H1 (cell line): Measurements from ENCODE around the gene P2RX6. TPM values are rescaled to one million over a fixed set of nuclear protein-coding genes. Genes with fewer than 3 reads are reported as not detected.

ENCODE experiments used
- CTCF ChIA-PET: fragments of 300-600 bp; sonication (Branson Sonifier 250); formaldehyde crosslinking; loops from one replicate; lab custom pipeline; 2021; ENCODE audit not compliant: partially characterized antibody; lab: Charles Lee
- POLR2A ChIA-PET: fragments of 300-600 bp; sonication (Branson Sonifier 250); formaldehyde crosslinking; loops from one replicate; lab custom pipeline; 2021; ENCODE audit warnings: inconsistent platforms; ENCODE audit not compliant: partially characterized antibody; lab: Charles Lee
- DNase-seq, 2 experiments: peaks; one replicate each; pipeline versions ENCODE4 v3.0.0 to v3.0.0-alpha.2; 2010 to 2022; ENCODE audit warnings: low spot score in 2 of 2, low read depth in 1 of 2, mixed read lengths in 1 of 2
- FAIRE-seq: peaks from 2 replicates; lab custom pipeline; 2011; peaks lifted over from hg19 to GRCh38; lab: Jason Lieb, UNC
- H2AFZ ChIP-seq: 2 replicates; pipeline ENCODE4 v1.8.1; 2012; ENCODE audit warnings: low read length, inconsistent platforms
- H2AK5ac ChIP-seq: 2 replicates; pipeline ENCODE4 v1.6.1; 2013; ENCODE audit warnings: low read depth, low read length
- H2BK120ac ChIP-seq: replicated peaks from 2 replicates; pipeline ENCODE3; 2013; ENCODE audit warnings: low read depth, low read length, inconsistent platforms
- H2BK12ac ChIP-seq: 2 replicates; pipeline ENCODE4 v1.6.1; 2013; ENCODE audit warnings: low read depth, low read length
- H2BK15ac ChIP-seq: 2 replicates; pipeline ENCODE4 v1.6.1; 2013; ENCODE audit warnings: low read length
- H2BK20ac ChIP-seq: 2 replicates; pipeline ENCODE4 v1.6.1; 2013; ENCODE audit warnings: low read length
- H2BK5ac ChIP-seq: 2 replicates; pipeline ENCODE4 v1.6.1; 2013; ENCODE audit warnings: low read depth, low read length
- H3K14ac ChIP-seq: 2 replicates; pipeline ENCODE4 v1.6.1; 2013; ENCODE audit warnings: inconsistent platforms; ENCODE audit not compliant: insufficient read length
- H3K18ac ChIP-seq: 2 replicates; pipeline ENCODE4 v1.6.1; 2013; ENCODE audit warnings: low read length; ENCODE audit errors: extremely low read depth
- H3K23ac ChIP-seq: 2 replicates; pipeline ENCODE4 v1.6.1; 2013; ENCODE audit warnings: inconsistent platforms; ENCODE audit not compliant: insufficient read length
- H3K23me2 ChIP-seq: 2 replicates; pipeline ENCODE4 v1.6.1; 2013; ENCODE audit warnings: low read depth, low read length
- H3K27ac ChIP-seq: 2 replicates; pipeline ENCODE4 v1.6.1; 2011; ENCODE audit warnings: low read depth, low read length, inconsistent platforms
- H3K27me3 ChIP-seq, 4 experiments: replicated peaks in 1 of 4; 1 replicate in 1 of 4; 2 replicates in 3 of 4; pipeline versions ENCODE4 v1.6.1 to v1.8.1; 2011 to 2013; ENCODE audit warnings: low read length in 3 of 4, mild to moderate bottlenecking in 3 of 4, inconsistent platforms in 2 of 4, mixed read lengths in 2 of 4, moderate library complexity in 1 of 4; ENCODE audit not compliant: control insufficient read depth in 3 of 4, insufficient read depth in 3 of 4; ENCODE audit errors: extremely low read depth in 1 of 4
- H3K36me3 ChIP-seq, 4 experiments: 2 replicates each; pipeline versions ENCODE4 v1.6.1 to v1.8.1; 2011 to 2013; ENCODE audit warnings: mild to moderate bottlenecking in 4 of 4, low read length in 3 of 4, moderate library complexity in 2 of 4, control low read depth in 1 of 4, inconsistent platforms in 1 of 4; ENCODE audit not compliant: insufficient read depth in 4 of 4, control insufficient read depth in 2 of 4
- H3K4ac ChIP-seq: replicated peaks from 2 replicates; pipeline ENCODE3; 2013; ENCODE audit warnings: low read length, low read depth, mixed read lengths, inconsistent platforms; ENCODE audit not compliant: insufficient read length
- H3K4me1 ChIP-seq, 4 experiments: replicated peaks in 1 of 4; 1 replicate in 1 of 4; 2 replicates in 3 of 4; pipeline versions ENCODE4 v1.6.1 to v1.8.1; 2011 to 2013; ENCODE audit warnings: low read length in 3 of 4, inconsistent platforms in 2 of 4, mixed read lengths in 1 of 4; ENCODE audit not compliant: insufficient read depth in 4 of 4, control insufficient read depth in 3 of 4
- H3K4me2 ChIP-seq, 2 experiments: 2 replicates each; pipeline versions ENCODE4 v1.6.1 to v1.8.1; 2011 to 2013; ENCODE audit warnings: low read depth in 2 of 2, low read length in 2 of 2, control low read depth in 1 of 2, inconsistent platforms in 1 of 2, mild to moderate bottlenecking in 1 of 2; ENCODE audit not compliant: insufficient read depth in 1 of 2
- H3K4me3 ChIP-seq, 4 experiments: fragments of 200-600, 300-600 bp in 1 of 4; sonication (generic), shearing (Covaris generic), sonication (Bioruptor Twin) in 1 of 4; 2 replicates each; pipeline versions ENCODE4 v1.5.1 to v1.8.1; 2011 to 2016; ENCODE audit warnings: low read length in 4 of 4, low read depth in 3 of 4, control low read depth in 2 of 4, inconsistent platforms in 2 of 4, mild to moderate bottlenecking in 2 of 4, mixed read lengths in 1 of 4, moderate library complexity in 1 of 4; ENCODE audit not compliant: insufficient read depth in 2 of 4; ENCODE audit errors: extremely low read depth in 1 of 4
- H3K56ac ChIP-seq: replicated peaks from 2 replicates; pipeline ENCODE3; 2013; ENCODE audit warnings: low read depth, mild to moderate bottlenecking, mixed read lengths, low read length, inconsistent platforms; ENCODE audit not compliant: insufficient read length
- H3K79me1 ChIP-seq: 2 replicates; pipeline ENCODE4 v1.6.1; 2013; ENCODE audit warnings: low read depth, low read length, control low read depth
- H3K79me2 ChIP-seq, 2 experiments: 2 replicates each; pipeline versions ENCODE4 v1.6.1 to v1.8.1; 2012 to 2013; ENCODE audit warnings: low read length in 2 of 2, mild to moderate bottlenecking in 2 of 2, inconsistent platforms in 1 of 2; ENCODE audit not compliant: insufficient read depth in 2 of 2, control insufficient read depth in 1 of 2
- H3K9ac ChIP-seq, 4 experiments: replicated peaks in 1 of 4; 1 replicate in 1 of 4; 2 replicates in 3 of 4; pipeline versions ENCODE4 v1.6.1 to v1.8.1; 2011 to 2013; ENCODE audit warnings: low read depth in 3 of 4, low read length in 3 of 4, control low read depth in 2 of 4, mild to moderate bottlenecking in 2 of 4, moderate library complexity in 2 of 4, inconsistent platforms in 1 of 4; ENCODE audit errors: extremely low read depth in 1 of 4
- H3K9me3 ChIP-seq, 2 experiments: 2 replicates each; pipeline versions ENCODE4 v1.6.1 to v1.8.1; 2012 to 2013; ENCODE audit warnings: mild to moderate bottlenecking in 2 of 2, moderate library complexity in 2 of 2, control low read depth in 1 of 2, inconsistent platforms in 1 of 2, low read depth in 1 of 2, low read length in 1 of 2, mixed read lengths in 1 of 2; ENCODE audit not compliant: insufficient read depth in 2 of 2
- H4K20me1 ChIP-seq, 2 experiments: replicated peaks in 1 of 2; 2 replicates each; pipeline versions ENCODE3 to v1.8.1; 2011 to 2013; ENCODE audit warnings: inconsistent platforms in 2 of 2, low read length in 2 of 2, mild to moderate bottlenecking in 1 of 2; ENCODE audit not compliant: insufficient read depth in 2 of 2, control insufficient read depth in 1 of 2
- H4K5ac ChIP-seq: 2 replicates; pipeline ENCODE4 v1.6.1; 2013; ENCODE audit warnings: low read length, low read depth, mixed read lengths, inconsistent platforms; ENCODE audit not compliant: insufficient read length
- H4K8ac ChIP-seq: 2 replicates; pipeline ENCODE4 v1.8.0; 2013; ENCODE audit warnings: mild to moderate bottlenecking, moderate library complexity, low read length, inconsistent platforms; ENCODE audit not compliant: insufficient read depth; ENCODE audit errors: extremely low read depth
- H4K91ac ChIP-seq: replicated peaks from 2 replicates; pipeline ENCODE3; 2013; ENCODE audit warnings: low read length, mixed read lengths, inconsistent platforms; ENCODE audit not compliant: insufficient read length
- CTBP2 ChIP-seq: IDR thresholded peaks from 2 replicates; pipeline ENCODE4 v1.7.0; 2011; ENCODE audit warnings: borderline replicate concordance, mild to moderate bottlenecking, moderate library complexity, mixed read lengths, low read length; ENCODE audit not compliant: insufficient read depth, insufficient read length
- EGR1 ChIP-seq: IDR thresholded peaks from 2 replicates; pipeline ENCODE4 v1.6.1; 2011; ENCODE audit warnings: low read depth, low read length, borderline replicate concordance
- GTF2F1 ChIP-seq: IDR thresholded peaks from 2 replicates; pipeline ENCODE4 v1.6.1; 2012; ENCODE audit warnings: low read depth, low read length, improper control_type of control experiment, borderline replicate concordance
- HDAC2 ChIP-seq, 2 experiments: fragments of 300-600 bp in 1 of 2; sonication (generic) in 1 of 2; IDR thresholded peaks; 2 replicates each; pipeline ENCODE4 v1.6.1; 2011 to 2012; ENCODE audit warnings: low read depth in 2 of 2, low read length in 2 of 2, mild to moderate bottlenecking in 2 of 2, moderate library complexity in 2 of 2, borderline replicate concordance in 1 of 2, inconsistent platforms in 1 of 2
- KDM1A ChIP-seq: fragments of 200-600, 300-600 bp; sonication (generic); IDR thresholded peaks from 2 replicates; pipeline ENCODE4 v1.7.1; 2016; ENCODE audit warnings: mild to moderate bottlenecking, low read length, borderline replicate concordance
- RNF2 ChIP-seq: fragments of 200-900, 300-1000 bp; sonication (generic); IDR thresholded peaks from 2 replicates; pipeline ENCODE4 v1.7.1; 2016; ENCODE audit warnings: borderline replicate concordance, low read depth, mild to moderate bottlenecking, antibody characterized with exemption, low read length; ENCODE audit not compliant: poor library complexity, severe bottlenecking; ENCODE audit errors: missing control alignments
- SIX5 ChIP-seq: IDR thresholded peaks from 2 replicates; pipeline ENCODE4 v1.6.1; 2011; ENCODE audit warnings: mild to moderate bottlenecking, low read depth, low read length
- SP1 ChIP-seq: IDR thresholded peaks from 2 replicates; pipeline ENCODE4 v1.6.1; 2011; ENCODE audit warnings: low read depth, low read length
- SUZ12 ChIP-seq: fragments of 200-600 bp; sonication (generic); IDR thresholded peaks from 2 replicates; pipeline ENCODE4 v1.6.1; 2012; ENCODE audit warnings: mild to moderate bottlenecking, inconsistent platforms, low read length, moderate library complexity, mixed read lengths
- WGBS, 2 experiments: shearing (Covaris generic) in 1 of 2; methylation state at CpG; one replicate each; pipeline versions ENCODE4 v1.1.6 to v1.1.7; 2013 to 2015; ENCODE audit warnings: low lambda C conversion rate in 2 of 2, mixed read lengths in 2 of 2, inconsistent platforms in 1 of 2, low coverage in 1 of 2, missing lambda C conversion rate in 1 of 2; ENCODE audit not compliant: insufficient replicate concordance in 2 of 2, insufficient coverage in 1 of 2, insufficient read length in 1 of 2; ENCODE audit errors: extremely low coverage in 1 of 2, missing lambda C conversion rate in 1 of 2; 5-methylcytosine and 5-hydroxymethylcytosine counted together
- polyA plus RNA-seq, 7 experiments: library from polyadenylated mRNA; depleted of rRNA in 3 of 7; stranded (reverse) in 5 of 7; unstranded in 2 of 7; fragments of >200 nt in 5 of 7; fragments of 200-250 nt in 2 of 7; gene quantifications; 1 replicate in 5 of 7; 2 replicates in 1 of 7; 4 replicates in 1 of 7; pipeline versions ENCODE4 v1.2.1 to v1.2.3, GENCODE V29; 2011 to 2013; ENCODE audit warnings: missing spikeins in 2 of 7, mixed read lengths in 2 of 7
- total RNA-seq: library from RNA; stranded (reverse); fragmentation: NEBNext Ultra II Directional; extraction: Animal tissue kit (Norgen Biotek cat#: 25700); gene quantifications from 2 replicates; pipeline ENCODE4 v1.2.1, GENCODE V29; 2021

The P2RX6 gene
- total and polyA plus RNA-seq, 2 of the 8 experiments (the other 6 are each of a cell fraction or from before 2014, with no cell fraction given) = 0.09 TPM; not detected in 1

DNA sequence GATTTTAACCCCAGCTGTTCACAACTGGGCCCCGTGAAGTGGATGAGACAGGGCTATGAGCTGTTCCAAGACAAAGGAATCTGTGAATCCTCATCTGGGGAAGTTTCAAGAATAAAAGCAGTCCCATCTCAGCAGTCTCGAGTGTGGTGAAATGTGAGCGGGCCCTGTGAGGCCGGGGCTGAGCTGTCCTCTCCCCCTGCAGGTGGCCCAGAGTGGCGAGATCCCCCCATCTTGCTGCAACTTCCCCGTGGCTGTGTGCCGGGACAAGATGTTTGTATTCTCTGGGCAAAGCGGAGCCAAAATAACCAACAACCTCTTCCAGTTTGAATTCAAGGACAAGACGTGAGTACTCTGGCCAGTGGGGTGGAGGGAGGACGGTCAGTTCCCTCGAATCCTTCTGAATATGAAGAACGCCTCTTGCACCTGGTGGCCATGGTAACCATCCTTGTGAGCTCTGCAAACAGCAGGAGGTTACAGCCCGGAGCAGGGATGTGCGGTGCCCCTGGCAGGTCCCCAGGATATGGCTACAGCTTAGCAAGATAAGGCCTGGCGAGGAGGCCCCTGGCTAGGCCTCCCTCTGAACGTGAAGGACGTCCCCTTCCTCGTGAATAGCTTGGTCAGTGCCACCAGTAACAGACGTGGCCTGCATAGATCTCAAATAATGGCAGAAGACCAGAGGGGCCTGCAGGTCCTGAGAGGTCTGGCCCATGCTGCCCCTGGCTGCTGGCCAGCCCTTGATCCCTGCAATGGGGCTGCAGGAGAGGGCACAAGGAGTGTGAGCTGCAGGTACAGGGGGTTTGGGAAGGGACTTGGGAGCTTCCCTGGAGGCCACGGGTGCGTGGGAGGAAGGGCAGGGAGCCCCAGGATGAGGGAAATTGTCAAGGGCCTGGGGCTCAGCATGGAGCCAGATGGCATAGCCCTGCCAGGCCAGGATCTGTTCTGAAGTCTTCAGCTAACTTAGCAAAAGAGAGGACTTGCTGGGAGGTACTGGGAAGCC lies 24.5 kb upstream of the P2RX6 start:
- H3K4ac ChIP-seq = no peak overlapping the region
- no peak for FAIRE-seq
- TF ChIP-seq EGR1 (no peak), RNF2 (no peak), SUZ12 (no peak), SIX5 (no peak), SP1 (no peak), KDM1A (no peak), CTBP2 (no peak), HDAC2 (IDR thresholded peaks at IDR 0.05; ENCODE audit: borderline replicate concordance in 1 of 2, low read depth in 2 of 2, low read length in 2 of 2) (no peak), GTF2F1 (no peak)
- TF ChIP-seq, all 59 proteins: peak for 0
- Histone ChIP-seq H3K56ac (no peak overlapping the region), H3K14ac (no peak overlapping the region), H2BK20ac (no peak overlapping the region), H2BK120ac (no peak overlapping the region), H3K36me3 (peaks cover 0 to 10% (median 3%) of the 10 kb centered on the region in 4 experiments; a peak in 3 of 8 replicates), H2AK5ac (no peak overlapping the region), H3K23me2 (no peaks in the 10 kb centered on the region; the same call in 1 of the 2 replicates), H2BK15ac (no peak overlapping the region), H2AFZ (no peak overlapping the region), H3K9ac (no peak overlapping the region), H3K27me3 (no peaks in the 10 kb centered on the region), H3K79me1 (no peaks in the 10 kb centered on the region), H3K9me3 (no peaks in the 10 kb centered on the region), H2BK12ac (no peak overlapping the region), H4K5ac (no peak overlapping the region), H4K20me1 (peaks cover 0 to 8% of the 10 kb centered on the region in 2 experiments), H2BK5ac (no peak overlapping the region; the same call in 1 of the 2 replicates), H3K4me3 (no peak overlapping the region), H4K91ac (no peak overlapping the region), H3K4me2 (no peak overlapping the region), H3K18ac (no peak overlapping the region), H3K27ac (no peak overlapping the region), H3K4me1 (no peaks in the 10 kb centered on the region; a peak in 1 of 7 replicates), H3K79me2 (no peaks in the 10 kb centered on the region), H4K8ac (no peak overlapping the region), H3K23ac (no peak overlapping the region)
- WGBS, 2 experiments = 88% methylated on average over 21 of the region's 21 CpGs; no CpG with 5 or more reads in 1 of the 2 experiments
- ChIA-PET CTCF (interaction anchor here (0.7 to 2.6 kb wide), 9 partner anchors 9 to 105 kb away, joined by 3 to 9 read pairs (median 4); no protein-coding TSS in a partner anchor), POLR2A (interaction anchor here (1.4 to 3.5 kb wide), 5 partner anchors 8 to 19 kb away, joined by 4 to 17 read pairs (median 5); partner anchors contain the start of gene LZTR1)
- DNase-seq = no peak
